Measurements from ENCODE around the gene COL19A1. TPM values are rescaled to one million over a fixed set of nuclear protein-coding genes. Genes with fewer than 3 reads are reported as not detected.

COL19A1 gene
- total RNA-seq, 1 donor from 2014 or later, result 0.49 TPM

GRCh38 chr6:70168681-70169377 is 302.5 kb downstream of the COL19A1 start:
- no peak for DNase-seq (ENCODE audit: extremely low spot score in 2 of 2)
- TF ChIP-seq POLR2AphosphoS5 (IDR thresholded peaks at IDR 0.05; ENCODE audit: insufficient read depth in 1 of 2, low read depth in 1 of 2), result no peak
- no peak for TF ChIP-seq POLR2A (IDR thresholded peaks at IDR 0.05)
- TF ChIP-seq, protein P1, sequence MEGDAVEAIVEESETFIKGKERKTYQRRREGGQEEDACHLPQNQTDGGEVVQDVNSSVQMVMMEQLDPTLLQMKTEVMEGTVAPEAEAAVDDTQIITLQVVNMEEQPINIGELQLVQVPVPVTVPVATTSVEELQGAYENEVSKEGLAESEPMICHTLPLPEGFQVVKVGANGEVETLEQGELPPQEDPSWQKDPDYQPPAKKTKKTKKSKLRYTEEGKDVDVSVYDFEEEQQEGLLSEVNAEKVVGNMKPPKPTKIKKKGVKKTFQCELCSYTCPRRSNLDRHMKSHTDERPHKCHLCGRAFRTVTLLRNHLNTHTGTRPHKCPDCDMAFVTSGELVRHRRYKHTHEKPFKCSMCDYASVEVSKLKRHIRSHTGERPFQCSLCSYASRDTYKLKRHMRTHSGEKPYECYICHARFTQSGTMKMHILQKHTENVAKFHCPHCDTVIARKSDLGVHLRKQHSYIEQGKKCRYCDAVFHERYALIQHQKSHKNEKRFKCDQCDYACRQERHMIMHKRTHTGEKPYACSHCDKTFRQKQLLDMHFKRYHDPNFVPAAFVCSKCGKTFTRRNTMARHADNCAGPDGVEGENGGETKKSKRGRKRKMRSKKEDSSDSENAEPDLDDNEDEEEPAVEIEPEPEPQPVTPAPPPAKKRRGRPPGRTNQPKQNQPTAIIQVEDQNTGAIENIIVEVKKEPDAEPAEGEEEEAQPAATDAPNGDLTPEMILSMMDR (IDR thresholded peaks at IDR 0.05), result no peak
- no peaks in the 10 kb centered on the region for H3K36me3 ChIP-seq
- no peak overlapping the region for H3K4me3 ChIP-seq
- H3K27me3 ChIP-seq, result no peaks in the 10 kb centered on the region
- no peak overlapping the region for H3K27ac ChIP-seq
- H3K9me3 ChIP-seq, result no peaks in the 10 kb centered on the region
- no peaks in the 10 kb centered on the region for H3K4me1 ChIP-seq
- intact Hi-C loops (cut with DNase I), result no loop called here

DNA sequence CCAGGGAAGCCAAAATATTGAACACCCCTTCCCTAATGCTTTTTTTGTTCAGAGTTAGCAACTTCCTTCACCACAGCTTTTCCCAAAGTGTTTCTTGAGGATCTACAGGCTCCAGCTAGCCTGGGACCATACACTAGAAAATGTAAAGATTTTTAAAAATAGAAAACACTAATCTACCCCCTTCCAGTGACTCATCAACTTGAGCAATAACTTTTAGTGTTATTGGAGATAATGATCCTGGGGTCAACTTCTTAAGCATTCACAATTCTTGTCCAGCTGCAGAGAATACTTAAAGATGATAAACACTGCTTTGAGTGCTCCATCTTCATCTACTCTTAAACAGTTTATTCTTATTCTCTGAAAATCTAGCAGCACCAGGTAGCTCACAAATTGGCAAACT is 304.9 kb downstream of the COL19A1 start:
- DNase-seq (ENCODE audit: extremely low spot score in 2 of 2), result no peak
- Histone ChIP-seq H3K36me3 (no peaks in the 10 kb centered on the region), H3K27me3 (no peaks in the 10 kb centered on the region), H3K27ac (no peak overlapping the region), H3K4me1 (no peaks in the 10 kb centered on the region), H3K9me3 (no peaks in the 10 kb centered on the region), H3K4me3 (no peak overlapping the region)
- TF ChIP-seq POLR2AphosphoS5 (IDR thresholded peaks at IDR 0.05; ENCODE audit: insufficient read depth in 1 of 2, low read depth in 1 of 2) (no peak), POLR2A (IDR thresholded peaks at IDR 0.05) (no peak)
- TF ChIP-seq, protein P1 (IDR thresholded peaks at IDR 0.05), result no peak
- intact Hi-C loops (cut with DNase I), result no loop called here

DNA sequence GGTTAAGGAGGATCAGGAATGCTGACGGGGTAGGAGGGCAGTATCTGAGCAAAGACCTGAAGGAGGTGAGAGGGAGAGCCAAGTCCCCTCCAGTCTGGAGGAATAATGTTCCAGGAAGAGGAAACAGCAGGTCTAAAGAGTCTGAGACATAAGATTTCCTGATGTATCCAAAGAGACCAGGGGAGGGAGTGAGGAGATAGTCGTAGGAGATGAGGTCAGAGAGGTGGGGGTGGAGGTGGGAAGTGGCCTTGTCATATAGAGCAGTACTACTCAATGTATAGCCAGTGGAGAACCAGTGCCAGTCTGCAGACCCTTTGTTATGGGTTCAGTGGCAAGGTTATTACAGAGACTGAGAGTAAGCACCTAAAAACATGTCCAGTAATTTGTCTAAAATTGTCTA is 305.9 kb downstream of the COL19A1 start:
- Histone ChIP-seq H3K4me1 (no peaks in the 10 kb centered on the region), H3K9me3 (no peaks in the 10 kb centered on the region), H3K36me3 (no peaks in the 10 kb centered on the region), H3K4me3 (no peak overlapping the region), H3K27ac (no peak overlapping the region), H3K27me3 (no peaks in the 10 kb centered on the region)
- TF ChIP-seq POLR2A (IDR thresholded peaks at IDR 0.05), result no peak
- TF ChIP-seq, protein P1 (IDR thresholded peaks at IDR 0.05), result no peak
- no peak for DNase-seq (ENCODE audit: extremely low spot score in 2 of 2)
- intact Hi-C loops (cut with DNase I), result no loop called here

DNA sequence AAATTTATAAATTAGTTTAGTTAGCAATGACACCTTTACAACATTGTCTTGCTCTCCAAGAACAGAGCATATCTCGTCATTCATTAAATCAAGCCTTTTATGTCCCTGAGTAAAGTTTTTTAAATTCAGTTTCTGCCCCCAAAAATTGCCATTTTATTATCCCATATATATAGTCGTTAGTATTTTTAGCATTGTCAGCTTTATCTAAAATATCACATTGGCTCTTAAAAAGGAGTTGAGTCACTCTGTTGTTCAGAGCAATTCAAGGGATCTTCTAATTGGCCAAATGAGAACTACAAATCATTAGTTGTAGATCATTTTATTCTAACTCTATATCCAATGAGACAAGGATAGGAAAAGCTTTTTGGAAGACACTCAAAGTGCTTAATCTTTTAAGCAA is 309.4 kb downstream of the COL19A1 start:
- Histone ChIP-seq H3K4me3 (no peak overlapping the region), H3K27me3 (no peaks in the 10 kb centered on the region), H3K4me1 (no peaks in the 10 kb centered on the region), H3K9me3 (no peaks in the 10 kb centered on the region), H3K27ac (no peak overlapping the region), H3K36me3 (no peaks in the 10 kb centered on the region)
- DNase-seq (ENCODE audit: extremely low spot score in 2 of 2), result no peak
- intact Hi-C loops (cut with DNase I), result no loop called here
- TF ChIP-seq, protein P1 (IDR thresholded peaks at IDR 0.05), result no peak
- no peak for TF ChIP-seq POLR2A (IDR thresholded peaks at IDR 0.05)
- TF ChIP-seq POLR2AphosphoS5 (IDR thresholded peaks at IDR 0.05; ENCODE audit: insufficient read depth in 1 of 2, low read depth in 1 of 2), result no peak

- Histone ChIP-seq H3K9me3 (no peaks in the 10 kb centered on the region), H3K27ac (no peak overlapping the region), H3K4me3 (no peak overlapping the region), H3K4me1 (no peaks in the 10 kb centered on the region), H3K36me3 (no peaks in the 10 kb centered on the region), H3K27me3 (no peaks in the 10 kb centered on the region)
- DNase-seq (ENCODE audit: extremely low spot score in 2 of 2), result no peak
- no peak for TF ChIP-seq POLR2A (IDR thresholded peaks at IDR 0.05)
- no peak for TF ChIP-seq POLR2AphosphoS5 (IDR thresholded peaks at IDR 0.05; ENCODE audit: insufficient read depth in 1 of 2, low read depth in 1 of 2)
- TF ChIP-seq, protein P1 (IDR thresholded peaks at IDR 0.05), result no peak
- intact Hi-C loops (cut with DNase I), result no loop called here
These were observed 310.6 kb downstream of the COL19A1 start for GRCh38 chr6:70176842-70177550.

Measured in vagina (tissue), 2 donors.